Suprapubic skin (tissue), 4 donors: ENCODE measurements around the gene PRR14. TPM values are rescaled to one million over a fixed set of nuclear protein-coding genes. Genes with fewer than 3 reads are reported as not detected.
"Not testable (repeated sequence)": the region's sequence is repeated elsewhere in the genome, so short reads cannot be mapped to it uniquely, and the experiment has no call there.

Source experiments
- DNase-seq, 2 donors: peaks; one replicate each; pipeline ENCODE4 v3.0.0-alpha.2; 2019; ENCODE audit warnings: low spot score in 2 of 2
- H3K27ac ChIP-seq: fragments of 200-600 bp; sonication (generic); one replicate; pipeline ENCODE4 v1.5.1; 2019
- H3K27me3 ChIP-seq: fragments of 200-600 bp; sonication (generic); one replicate; pipeline ENCODE4 v1.5.1; 2019
- H3K36me3 ChIP-seq: fragments of 200-600 bp; sonication (generic); one replicate; pipeline ENCODE4 v1.5.1; 2019
- H3K4me1 ChIP-seq: fragments of 200-600 bp; sonication (generic); one replicate; pipeline ENCODE4 v1.5.1; 2019
- H3K4me3 ChIP-seq: fragments of 200-600 bp; sonication (generic); one replicate; pipeline ENCODE4 v1.5.1; 2019; ENCODE audit warnings: mild to moderate bottlenecking
- H3K9me3 ChIP-seq: fragments of 200-600 bp; sonication (generic); one replicate; pipeline ENCODE4 v1.5.1; 2019
- CTCF ChIP-seq, 2 donors: fragments of 200-600 bp in 1 of 2; fragments of 450-650 bp in 1 of 2; sonication (generic) in 1 of 2; IDR thresholded peaks; one replicate each; pipeline ENCODE4 v1.5.1; 2016 to 2019; ENCODE audit warnings: antibody characterized with exemption in 2 of 2, mild to moderate bottlenecking in 1 of 2, moderate library complexity in 1 of 2
- EP300 ChIP-seq: sonication (generic); formaldehyde crosslinking; IDR thresholded peaks from one replicate; pipeline ENCODE4 v1.6.1; 2017; ENCODE audit warnings: antibody characterized with exemption
- POLR2A ChIP-seq, 2 donors: fragments of 450-650 bp; IDR thresholded peaks; one replicate each; pipeline ENCODE4 v1.6.1; 2017; ENCODE audit warnings: antibody characterized with exemption in 2 of 2, mild to moderate bottlenecking in 2 of 2, moderate library complexity in 2 of 2
- POLR2AphosphoS5 ChIP-seq, 3 donors: sonication (generic); formaldehyde crosslinking; IDR thresholded peaks; one replicate each; pipeline ENCODE4 v1.6.1; 2017; ENCODE audit warnings: antibody characterized with exemption in 3 of 3
- WGBS: methylation state at CpG from one replicate; pipeline ENCODE4 v1.1.5; 2018; 5-methylcytosine and 5-hydroxymethylcytosine counted together
- total RNA-seq, 4 donors: library from RNA; depleted of rRNA; stranded (reverse); fragments of >200 nt; gene quantifications; one replicate each; pipeline ENCODE4 v1.1.0, GENCODE V29; 2016

PRR14 gene
- total RNA-seq, 4 donors from 2014 or later, result 56.7 to 68.8 (median 62.1) TPM

- no peaks in the 10 kb centered on the region for H3K9me3 ChIP-seq
- WGBS, result 76% methylated on average over 17 of the region's 17 CpGs
- H3K4me3 ChIP-seq, result peak overlapping the region; percentile 65
- no peaks in the 10 kb centered on the region for H3K27me3 ChIP-seq
- TF ChIP-seq EP300, result no peak
- TF ChIP-seq POLR2A (IDR thresholded peaks at IDR 0.05), result no peak
- TF ChIP-seq CTCF (IDR thresholded peaks at IDR 0.05), result no peak
- no peak for TF ChIP-seq POLR2AphosphoS5 (IDR thresholded peaks at IDR 0.05)
- peak overlapping the region; percentile 83 for H3K27ac ChIP-seq
- no peaks in the 10 kb centered on the region for H3K36me3 ChIP-seq
- peaks cover 19% of the 10 kb centered on the region for H3K4me1 ChIP-seq
- no peak for DNase-seq
These were observed 17.2 kb upstream of the PRR14 start for GRCh38 chr16:30633526-30633925.

GRCh38 chr16:30636599-30636998 is 14.2 kb upstream of the PRR14 start:
- peak overlapping the region; percentile 22 for H3K27ac ChIP-seq
- WGBS, result 89% methylated on average over 7 of the region's 7 CpGs
- peaks cover 16% of the 10 kb centered on the region for H3K4me1 ChIP-seq
- no peak for DNase-seq
- no peak overlapping the region for H3K4me3 ChIP-seq
- no peaks in the 10 kb centered on the region for H3K9me3 ChIP-seq
- H3K36me3 ChIP-seq, result no peaks in the 10 kb centered on the region
- no peaks in the 10 kb centered on the region for H3K27me3 ChIP-seq
- TF ChIP-seq POLR2A (IDR thresholded peaks at IDR 0.05) (no peak), CTCF (IDR thresholded peaks at IDR 0.05) (no peak), EP300 (no peak), POLR2AphosphoS5 (IDR thresholded peaks at IDR 0.05) (no peak)

- not testable (repeated sequence) for H3K36me3 ChIP-seq, H3K4me3 ChIP-seq, H3K27me3 ChIP-seq, DNase-seq, H3K27ac ChIP-seq, H3K9me3 ChIP-seq
- H3K4me1 ChIP-seq, result peaks cover 16% of the 10 kb centered on the region
- 90% methylated on average over 10 of the region's 10 CpGs for WGBS
These were observed 13.6 kb upstream of the PRR14 start for GRCh38 chr16:30637139-30637538.

- H3K4me3 ChIP-seq, result no peak overlapping the region
- no peaks in the 10 kb centered on the region for H3K9me3 ChIP-seq
- TF ChIP-seq POLR2AphosphoS5 (IDR thresholded peaks at IDR 0.05) (no peak), CTCF (IDR thresholded peaks at IDR 0.05) (peak in 1 of 2 donors; percentile 28)
- no peak overlapping the region for H3K27ac ChIP-seq
- WGBS, result 0% methylated on average over 1 of the region's 1 CpG
- H3K4me1 ChIP-seq, result peaks cover 16% of the 10 kb centered on the region
- no peak for DNase-seq
- H3K36me3 ChIP-seq, result no peaks in the 10 kb centered on the region
- H3K27me3 ChIP-seq, result no peaks in the 10 kb centered on the region
These were observed 12.8 kb upstream of the PRR14 start for GRCh38 chr16:30637944-30638343.

GRCh38 chr16:30641378-30641982 is 9.3 kb upstream of the PRR14 start:
- WGBS, result 92% methylated on average over 3 of the region's 3 CpGs
- no peak overlapping the region for H3K27ac ChIP-seq
- no peak overlapping the region for H3K4me3 ChIP-seq
- H3K9me3 ChIP-seq, result no peaks in the 10 kb centered on the region
- no peaks in the 10 kb centered on the region for H3K27me3 ChIP-seq
- DNase-seq, result no peak
- no peak for TF ChIP-seq CTCF (IDR thresholded peaks at IDR 0.05)
- no peak for TF ChIP-seq POLR2A (IDR thresholded peaks at IDR 0.05)
- TF ChIP-seq EP300, result no peak
- no peak for TF ChIP-seq POLR2AphosphoS5 (IDR thresholded peaks at IDR 0.05)
- no peaks in the 10 kb centered on the region for H3K4me1 ChIP-seq
- no peaks in the 10 kb centered on the region for H3K36me3 ChIP-seq

- WGBS, result 71% methylated on average over 4 of the region's 4 CpGs
- no peaks in the 10 kb centered on the region for H3K4me1 ChIP-seq
- H3K27me3 ChIP-seq, result no peaks in the 10 kb centered on the region
- no peak overlapping the region for H3K4me3 ChIP-seq
- no peak for TF ChIP-seq POLR2A (IDR thresholded peaks at IDR 0.05)
- no peak for TF ChIP-seq EP300
- TF ChIP-seq CTCF (IDR thresholded peaks at IDR 0.05), result no peak
- no peak for TF ChIP-seq POLR2AphosphoS5 (IDR thresholded peaks at IDR 0.05)
- no peaks in the 10 kb centered on the region for H3K9me3 ChIP-seq
- H3K36me3 ChIP-seq, result no peaks in the 10 kb centered on the region
- H3K27ac ChIP-seq, result no peak overlapping the region
- DNase-seq, result no peak
These were observed 6.4 kb upstream of the PRR14 start for GRCh38 chr16:30644334-30644830.
